ENCODE measurements around the gene MCTP1. TPM values are rescaled to one million over a fixed set of nuclear protein-coding genes. Genes with fewer than 3 reads are reported as not detected.
A peak's percentile ranks its signal among the peaks of the same experiment; 100 is the strongest.

MCTP1 gene
- total RNA-seq, result not detected in 2 replicates

DNA sequence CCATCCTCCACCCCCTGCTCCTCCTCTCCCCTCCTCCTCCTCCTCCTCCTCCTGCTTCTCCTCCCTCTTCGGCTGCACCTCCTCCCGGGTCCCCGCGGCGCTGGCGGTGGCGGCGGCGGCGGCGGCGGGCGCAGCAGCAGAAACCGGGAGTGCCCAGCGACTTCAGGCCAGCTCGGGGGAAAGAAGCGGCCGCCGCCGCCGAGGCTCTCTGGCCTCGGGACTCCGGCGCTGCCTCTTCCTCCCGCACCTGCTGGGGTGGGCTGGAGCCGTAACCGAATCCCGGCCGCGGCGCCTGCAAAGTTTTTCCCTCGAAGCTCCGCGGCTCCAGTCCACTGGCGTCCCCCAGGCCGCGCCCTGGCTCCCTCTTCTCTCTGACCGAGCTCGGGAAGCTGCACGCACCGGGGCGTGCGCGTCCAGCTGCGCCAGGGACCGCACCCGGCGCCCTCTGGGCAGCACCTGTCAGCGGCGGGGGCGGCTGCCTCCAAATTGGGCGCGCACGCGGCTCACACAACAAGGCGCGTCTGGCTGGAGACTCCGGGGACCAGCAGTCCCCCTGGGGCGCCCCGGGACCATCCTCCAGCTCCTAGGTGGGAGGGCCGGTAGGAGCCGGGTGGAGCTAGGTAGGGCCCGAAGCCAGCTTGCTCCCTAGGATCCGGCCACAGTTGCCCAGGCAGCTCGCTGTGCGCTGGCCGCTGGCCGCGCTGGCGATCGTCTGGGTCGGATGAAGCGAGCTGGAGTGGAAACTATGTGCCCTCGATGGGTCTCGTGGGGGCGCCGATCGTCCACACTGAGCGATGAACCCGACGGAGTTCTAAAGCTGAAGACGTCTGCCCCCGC, at the start of gene MCTP1:
TSS of gene MCTP1 (minus strand) at position 523 of the 837 bp plus-strand sequence.
- intact Hi-C loops (cut with micrococcal nuclease), result loop anchor here (10.0 kb wide), 1 partner anchor 1700 kb away; the partner anchor contains the start of genes NR2F1 and NR2F1-AS1
- Mint-ChIP-seq H3K9me3 (no peaks in the 10 kb centered on the region), H3K27ac (no peak within 1 kb of the TSS), H3K27me3 (ENCODE audit: insufficient read depth) (peaks cover 53% of the 10 kb centered on the region), H3K4me3 (peak within 1 kb of the TSS; percentile 77), H3K4me1 (ENCODE audit: low read depth) (peaks cover 11% of the 10 kb centered on the region), H3K36me3 (ENCODE audit: low read depth) (no peaks in the 10 kb centered on the region)
- no peak for DNase-seq (ENCODE audit: low spot score)

DNA sequence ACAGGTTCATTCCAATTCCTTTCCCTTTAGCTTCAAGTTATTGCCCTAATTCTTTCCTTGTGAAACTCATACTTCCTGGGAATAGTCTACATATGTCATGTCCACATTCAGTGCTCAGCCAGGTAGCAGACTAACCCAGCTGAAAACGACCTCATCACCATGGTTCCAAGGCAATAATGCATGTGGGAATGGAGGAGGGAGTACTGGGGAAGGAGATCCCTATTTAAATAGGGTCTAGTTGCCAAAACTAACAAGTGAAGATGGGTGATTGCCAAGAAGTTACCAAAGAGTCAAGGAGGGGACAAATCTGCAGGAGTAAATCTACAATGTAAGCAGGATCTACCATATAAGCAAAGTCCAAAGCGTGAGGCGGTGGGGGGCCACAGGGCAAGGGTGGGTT, 47.3 kb upstream of the MCTP1 start:
- no peak overlapping the region for H3K27ac Mint-ChIP-seq
- H3K27me3 Mint-ChIP-seq (ENCODE audit: insufficient read depth), result no peaks in the 10 kb centered on the region
- H3K9me3 Mint-ChIP-seq, result no peaks in the 10 kb centered on the region
- no peaks in the 10 kb centered on the region for H3K36me3 Mint-ChIP-seq (ENCODE audit: low read depth)
- H3K4me3 Mint-ChIP-seq, result no peak overlapping the region
- intact Hi-C loops (cut with micrococcal nuclease), result no loop called here
- no peaks in the 10 kb centered on the region for H3K4me1 Mint-ChIP-seq (ENCODE audit: low read depth)
- DNase-seq (ENCODE audit: low spot score), result no peak

DNA sequence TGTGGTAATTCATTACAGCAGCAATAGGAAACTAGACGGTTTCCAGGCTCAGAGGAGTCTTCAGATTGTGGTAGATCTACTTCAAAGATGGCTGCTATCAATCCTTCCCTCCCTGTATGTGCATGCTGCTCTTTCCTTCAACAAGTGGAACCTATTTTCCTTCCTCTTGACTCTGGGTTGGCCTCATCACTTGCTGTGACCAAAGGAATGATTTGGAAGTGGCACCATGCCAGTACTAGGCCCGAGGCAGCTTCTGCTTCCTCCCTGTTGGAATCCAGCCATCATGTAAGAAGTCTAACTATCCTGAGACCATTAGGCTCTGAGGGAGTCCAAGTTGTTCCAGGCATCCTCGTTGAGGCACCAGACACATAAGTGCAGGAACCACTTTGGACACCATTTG, 46.5 kb upstream of the MCTP1 start:
- intact Hi-C loops (cut with micrococcal nuclease), result no loop called here
- H3K4me1 Mint-ChIP-seq (ENCODE audit: low read depth), result no peaks in the 10 kb centered on the region
- H3K9me3 Mint-ChIP-seq, result no peaks in the 10 kb centered on the region
- no peak overlapping the region for H3K27ac Mint-ChIP-seq
- DNase-seq (ENCODE audit: low spot score), result no peak
- no peak overlapping the region for H3K4me3 Mint-ChIP-seq
- no peaks in the 10 kb centered on the region for H3K27me3 Mint-ChIP-seq (ENCODE audit: insufficient read depth)
- no peaks in the 10 kb centered on the region for H3K36me3 Mint-ChIP-seq (ENCODE audit: low read depth)

DNA sequence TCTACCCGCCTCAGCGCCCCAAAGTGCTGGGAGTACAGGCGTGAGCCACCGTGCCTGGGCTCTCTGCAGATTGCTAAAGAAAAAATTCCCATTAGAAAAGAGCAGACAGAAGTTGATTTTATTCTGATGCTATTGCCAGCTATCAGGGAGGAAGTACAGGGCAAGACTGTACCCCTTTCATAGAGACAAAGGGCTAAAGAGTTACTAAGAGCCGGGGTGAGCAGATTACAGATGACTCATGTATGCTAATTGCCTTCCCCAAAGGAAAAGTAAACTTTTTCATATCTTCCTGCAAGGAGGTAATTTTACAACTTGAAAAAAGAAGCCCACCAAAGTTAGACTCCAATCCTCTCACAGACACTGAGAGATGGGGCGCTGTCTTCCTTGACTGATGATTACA, 42.3 kb upstream of the MCTP1 start:
- Mint-ChIP-seq H3K27me3 (ENCODE audit: insufficient read depth) (no peaks in the 10 kb centered on the region), H3K27ac (no peak overlapping the region)
- intact Hi-C loops (cut with micrococcal nuclease), result no loop called here

DNA sequence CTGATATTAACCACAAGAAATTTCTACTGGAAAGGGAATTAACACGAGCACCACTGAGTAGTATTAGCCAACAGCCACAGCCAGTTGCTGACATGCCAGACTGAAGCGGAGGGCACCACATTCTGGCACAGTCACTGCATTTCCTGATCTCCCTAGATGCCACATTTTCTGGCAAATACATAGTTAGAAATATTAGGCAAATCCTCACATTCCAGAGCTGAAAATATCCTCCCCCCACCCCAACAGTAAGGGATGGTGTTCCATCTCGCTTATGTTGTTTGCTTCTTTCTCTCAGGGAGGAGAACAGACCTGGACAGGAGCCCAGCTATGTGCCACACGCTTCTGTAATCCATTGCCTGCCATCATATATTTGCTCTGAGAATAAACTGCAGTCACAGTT, 32.8 kb upstream of the MCTP1 start:
- Mint-ChIP-seq H3K36me3 (ENCODE audit: low read depth) (no peaks in the 10 kb centered on the region), H3K9me3 (peaks cover 6% of the 10 kb centered on the region), H3K27ac (no peak overlapping the region), H3K4me1 (ENCODE audit: low read depth) (no peaks in the 10 kb centered on the region), H3K27me3 (ENCODE audit: insufficient read depth) (peaks cover 2% of the 10 kb centered on the region), H3K4me3 (no peak overlapping the region)
- DNase-seq (ENCODE audit: low spot score), result no peak
- intact Hi-C loops (cut with micrococcal nuclease), result no loop called here

More for the DNA sequence above, 42.3 kb upstream of the MCTP1 start:
- Mint-ChIP-seq H3K36me3 (ENCODE audit: low read depth) (no peaks in the 10 kb centered on the region), H3K4me3 (no peak overlapping the region), H3K9me3 (no peaks in the 10 kb centered on the region), H3K4me1 (ENCODE audit: low read depth) (no peaks in the 10 kb centered on the region)
- no peak for DNase-seq (ENCODE audit: low spot score)

DNA sequence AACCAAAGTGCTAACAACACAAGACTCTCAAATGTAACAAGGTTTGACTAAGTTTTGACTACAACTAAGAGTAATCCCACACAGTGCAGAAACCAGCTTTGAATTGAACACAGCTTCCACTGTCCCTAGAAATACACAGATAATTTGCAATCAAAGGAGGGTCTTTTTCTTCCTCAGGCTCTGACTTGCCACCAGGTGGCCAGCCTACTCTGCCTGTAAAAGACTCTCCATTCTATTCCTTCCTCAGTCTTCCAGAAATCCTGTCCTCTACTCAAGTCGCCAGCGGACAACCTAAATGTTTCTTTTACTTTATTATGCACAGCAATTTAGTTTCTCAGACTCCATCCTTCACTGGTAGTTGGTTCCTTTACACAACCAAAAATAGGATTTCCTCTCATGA, 32.2 kb upstream of the MCTP1 start:
- Mint-ChIP-seq H3K27ac (no peak overlapping the region), H3K9me3 (peaks cover 6% of the 10 kb centered on the region), H3K27me3 (ENCODE audit: insufficient read depth) (peaks cover 2% of the 10 kb centered on the region), H3K4me1 (ENCODE audit: low read depth) (no peaks in the 10 kb centered on the region), H3K36me3 (ENCODE audit: low read depth) (no peaks in the 10 kb centered on the region), H3K4me3 (no peak overlapping the region)
- DNase-seq (ENCODE audit: low spot score), result no peak
- intact Hi-C loops (cut with micrococcal nuclease), result no loop called here

DNA sequence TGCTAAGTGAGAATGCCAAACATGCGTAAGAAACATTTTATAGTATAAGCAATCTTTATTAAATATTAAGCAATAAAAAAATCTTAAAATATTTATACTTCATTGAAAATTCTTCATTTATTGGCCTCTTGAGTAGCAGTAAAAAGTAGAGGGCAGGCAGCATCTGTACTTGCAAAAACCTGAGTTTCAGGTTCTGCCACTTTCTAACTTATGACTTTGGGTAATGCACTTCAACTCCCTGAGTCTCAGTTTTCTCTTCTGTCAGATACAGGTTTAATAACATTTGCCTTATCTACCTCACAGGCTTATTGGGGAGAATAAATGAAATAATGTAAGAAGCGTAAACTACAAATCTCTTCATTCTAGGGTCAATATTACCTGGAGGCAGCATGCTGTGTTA, 19.8 kb upstream of the MCTP1 start:
- Mint-ChIP-seq H3K4me3 (no peak overlapping the region), H3K4me1 (ENCODE audit: low read depth) (no peaks in the 10 kb centered on the region), H3K36me3 (ENCODE audit: low read depth) (no peaks in the 10 kb centered on the region), H3K9me3 (no peaks in the 10 kb centered on the region), H3K27me3 (ENCODE audit: insufficient read depth) (peaks cover 3% of the 10 kb centered on the region), H3K27ac (no peak overlapping the region)
- intact Hi-C loops (cut with micrococcal nuclease), result no loop called here
- DNase-seq (ENCODE audit: low spot score), result no peak

DNA sequence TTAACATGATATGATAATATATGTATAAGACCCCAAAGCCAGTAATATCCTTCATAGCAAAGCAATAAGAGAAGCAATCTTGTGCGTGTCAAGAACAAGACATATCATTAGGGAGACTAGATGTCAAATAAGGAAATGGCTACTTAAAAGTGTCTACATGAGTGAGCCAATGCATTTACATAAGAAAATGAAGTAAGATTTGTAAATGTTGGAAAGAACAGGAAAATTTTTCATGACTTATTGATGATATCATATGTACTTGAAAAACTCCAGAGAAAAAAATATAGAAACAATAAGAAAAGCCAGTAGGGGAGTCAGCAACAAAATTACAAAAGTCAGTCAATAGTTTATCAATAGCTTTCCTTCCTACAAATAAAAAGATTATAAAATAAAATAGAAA, 13.8 kb upstream of the MCTP1 start:
- H3K4me3 Mint-ChIP-seq, result no peak overlapping the region
- no peaks in the 10 kb centered on the region for H3K36me3 Mint-ChIP-seq (ENCODE audit: low read depth)
- DNase-seq (ENCODE audit: low spot score), result no peak
- H3K27ac Mint-ChIP-seq, result no peak overlapping the region
- no peaks in the 10 kb centered on the region for H3K9me3 Mint-ChIP-seq
- intact Hi-C loops (cut with micrococcal nuclease), result no loop called here
- H3K4me1 Mint-ChIP-seq (ENCODE audit: low read depth), result no peaks in the 10 kb centered on the region
- H3K27me3 Mint-ChIP-seq (ENCODE audit: insufficient read depth), result peaks cover 8% of the 10 kb centered on the region

DNA sequence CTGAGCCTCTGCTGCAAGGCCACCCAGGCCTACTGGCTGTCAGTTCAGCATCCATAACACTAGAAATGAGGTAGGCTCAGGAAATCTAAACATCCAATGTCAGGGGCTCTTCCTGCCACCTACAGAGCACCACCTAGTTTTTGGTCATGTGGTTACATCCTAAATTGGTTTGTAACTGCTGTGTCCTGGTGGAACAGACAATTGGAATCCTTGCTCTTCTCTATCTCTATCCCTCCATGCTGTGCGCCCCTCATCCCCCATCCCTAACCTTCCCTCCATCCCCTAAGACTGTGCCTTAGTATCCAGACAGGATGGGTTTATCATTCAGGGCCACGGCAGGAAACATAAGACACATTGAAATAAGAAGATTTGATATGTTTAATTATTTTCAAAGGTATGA, 11.4 kb upstream of the MCTP1 start:
- intact Hi-C loops (cut with micrococcal nuclease), result no loop called here

DNA sequence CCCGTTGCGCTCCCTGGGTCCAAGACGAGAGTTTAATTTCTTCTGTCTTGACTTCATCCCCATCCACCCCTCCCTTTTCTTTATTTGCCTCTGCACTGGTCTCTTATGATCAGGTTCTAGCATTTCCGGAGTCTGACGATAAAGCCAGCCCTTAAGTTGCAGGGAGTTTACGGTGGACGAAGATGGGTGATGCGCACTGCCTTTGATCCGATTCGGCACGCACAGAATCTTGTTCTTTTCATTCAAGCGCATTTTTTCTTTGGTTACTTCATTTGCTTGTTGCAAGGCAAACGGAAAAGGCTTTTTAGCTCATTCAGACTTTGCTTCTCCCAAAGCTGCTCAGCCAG, 488 bp upstream of the MCTP1 start:
- H3K27ac Mint-ChIP-seq, result no peak overlapping the region
- intact Hi-C loops (cut with micrococcal nuclease), result loop anchor here (10.0 kb wide), 1 partner anchor 1701 kb away; the partner anchor contains the start of genes NR2F1 and NR2F1-AS1
- no peaks in the 10 kb centered on the region for H3K9me3 Mint-ChIP-seq
- peaks cover 11% of the 10 kb centered on the region for H3K4me1 Mint-ChIP-seq (ENCODE audit: low read depth)
- no peaks in the 10 kb centered on the region for H3K36me3 Mint-ChIP-seq (ENCODE audit: low read depth)
- peak overlapping the region; percentile 77 for H3K4me3 Mint-ChIP-seq
- no peak for DNase-seq (ENCODE audit: low spot score)
- H3K27me3 Mint-ChIP-seq (ENCODE audit: insufficient read depth), result peaks cover 52% of the 10 kb centered on the region

More for the DNA sequence above, 11.4 kb upstream of the MCTP1 start:
- Mint-ChIP-seq H3K27me3 (ENCODE audit: insufficient read depth) (peaks cover 12% of the 10 kb centered on the region), H3K27ac (no peak overlapping the region), H3K4me3 (no peak overlapping the region), H3K36me3 (ENCODE audit: low read depth) (no peaks in the 10 kb centered on the region), H3K4me1 (ENCODE audit: low read depth) (no peaks in the 10 kb centered on the region), H3K9me3 (no peaks in the 10 kb centered on the region)
- DNase-seq (ENCODE audit: low spot score), result no peak

DNA sequence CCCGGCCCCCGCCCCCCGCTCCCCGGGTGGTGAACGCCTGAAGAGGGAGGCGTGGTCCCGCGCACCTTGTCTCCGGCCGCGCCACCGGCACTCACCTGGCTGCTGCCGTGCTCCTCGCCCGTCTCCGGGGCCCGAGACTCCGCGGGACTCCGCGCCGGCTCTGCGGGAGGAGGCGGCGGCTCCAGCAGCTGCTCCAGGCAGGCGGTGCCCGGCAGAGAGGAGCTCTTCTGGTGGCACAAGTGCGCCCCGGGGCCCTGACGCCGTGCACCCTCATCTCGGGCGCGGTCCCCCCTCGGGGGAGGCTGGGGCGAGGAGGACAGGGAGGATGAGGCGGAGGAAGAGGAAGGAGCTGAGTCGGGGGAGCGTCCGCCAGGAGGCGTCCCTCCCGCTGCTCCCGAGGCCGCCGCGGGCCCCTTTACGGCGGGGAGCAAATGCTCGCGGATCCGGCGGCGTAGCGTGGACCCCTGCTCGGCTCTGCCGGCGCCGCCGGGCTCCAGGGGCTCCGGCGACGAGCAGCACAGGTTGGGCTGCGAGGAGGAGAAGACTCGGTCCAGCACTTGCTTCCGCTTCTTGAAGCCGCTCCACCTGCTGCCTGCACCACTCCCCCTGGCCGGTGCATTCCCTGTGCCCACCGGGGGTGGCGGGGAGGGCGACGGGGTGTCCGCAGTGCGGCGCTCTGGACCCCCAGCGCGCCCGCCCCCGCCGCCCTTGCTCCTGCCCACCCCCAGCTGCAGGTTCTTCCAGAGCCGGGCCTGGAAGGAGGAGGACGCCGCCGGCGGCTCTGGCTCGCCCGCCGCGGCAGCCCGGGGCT, 928 bp downstream of the MCTP1 start:
- Mint-ChIP-seq H3K4me1 (ENCODE audit: low read depth) (peaks cover 11% of the 10 kb centered on the region), H3K4me3 (no peak overlapping the region), H3K36me3 (ENCODE audit: low read depth) (no peaks in the 10 kb centered on the region), H3K9me3 (no peaks in the 10 kb centered on the region), H3K27ac (no peak overlapping the region), H3K27me3 (ENCODE audit: insufficient read depth) (peaks cover 59% of the 10 kb centered on the region)
- intact Hi-C loops (cut with micrococcal nuclease), result loop anchor here (10.0 kb wide), 1 partner anchor 1699 kb away; the partner anchor contains the start of genes NR2F1 and NR2F1-AS1
- peak; percentile 1 for DNase-seq (ENCODE audit: low spot score)

DNA sequence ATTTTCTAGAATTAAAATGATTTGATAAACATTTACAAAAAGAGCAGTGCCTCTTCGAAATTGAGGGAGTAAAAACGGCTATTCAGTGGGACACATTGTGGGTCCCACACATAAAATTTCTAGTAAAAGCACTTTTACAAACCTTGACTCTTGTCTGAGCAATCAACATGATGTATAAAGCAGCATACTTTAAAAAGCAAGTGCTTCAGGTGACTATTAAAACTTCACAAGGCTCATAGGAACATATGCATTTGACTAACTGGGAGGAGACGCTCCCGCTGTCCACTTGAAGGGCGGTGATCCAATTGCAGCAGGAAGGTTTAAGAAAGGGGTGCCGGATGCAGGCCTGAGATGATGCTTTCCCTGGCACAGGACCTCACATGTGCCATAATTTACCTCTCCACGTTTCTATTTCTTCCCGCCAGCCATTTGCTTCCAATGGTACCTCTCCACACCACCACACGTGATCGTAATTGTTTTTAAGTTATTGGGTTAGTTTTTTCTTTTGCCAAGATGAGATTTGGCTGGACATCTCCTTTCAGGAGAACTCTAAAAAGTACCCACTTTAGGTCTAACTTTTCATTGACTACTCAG, 1.8 kb downstream of the MCTP1 start:
- peaks cover 59% of the 10 kb centered on the region for H3K27me3 Mint-ChIP-seq (ENCODE audit: insufficient read depth)
- intact Hi-C loops (cut with micrococcal nuclease), result loop anchor here (10.0 kb wide), 1 partner anchor 1698 kb away; the partner anchor contains the start of genes NR2F1 and NR2F1-AS1

More for the DNA sequence above, 1.8 kb downstream of the MCTP1 start:
- no peak for DNase-seq (ENCODE audit: low spot score)
- Mint-ChIP-seq H3K4me1 (ENCODE audit: low read depth) (peaks cover 11% of the 10 kb centered on the region), H3K4me3 (peak overlapping the region; percentile 61), H3K27ac (no peak overlapping the region), H3K36me3 (ENCODE audit: low read depth) (no peaks in the 10 kb centered on the region), H3K9me3 (no peaks in the 10 kb centered on the region)

Measured in activated T-helper 1 cell treated with anti-CD3 and anti-CD28 coated beads, Interleukin-12 subunit alpha, Interleukin-12 subunit beta, Interleukin-2, Interleukin-4 antibody, amounts not matched to agents 30 ng/mL and 10 ng/mL and 1 ng/mL, durations not matched to agents 14 hours and 24 hours and 36 hours (primary cell).